Astrocyte of the cerebellum (primary cell): Measurements from ENCODE around the gene AURKAIP1.
A peak's percentile ranks its signal among the peaks of the same experiment; 100 is the strongest.

Experiments used
- DNase-seq: peaks from one replicate; pipeline ENCODE4 v3.0.0-alpha.2; 2011; ENCODE audit warnings: low read depth
- H3K4me3 ChIP-seq: 2 replicates; pipeline ENCODE4 v1.5.1; 2011; ENCODE audit warnings: mild to moderate bottlenecking, low read depth, low read length, moderate library complexity
- in situ Hi-C: cut with HindIII; loops from 2 replicates; pipeline ENCODE4 v1.10.0; 2017; ENCODE audit warnings: low sequenced_read_pairs
- TF ChIP-seq, protein P1 (sequence below): IDR thresholded peaks from 2 replicates; pipeline ENCODE4 v1.5.1; 2012; ENCODE audit warnings: low read length, low read depth, moderate library complexity, mild to moderate bottlenecking; ENCODE audit errors: missing control alignments

AURKAIP1 gene

DNA sequence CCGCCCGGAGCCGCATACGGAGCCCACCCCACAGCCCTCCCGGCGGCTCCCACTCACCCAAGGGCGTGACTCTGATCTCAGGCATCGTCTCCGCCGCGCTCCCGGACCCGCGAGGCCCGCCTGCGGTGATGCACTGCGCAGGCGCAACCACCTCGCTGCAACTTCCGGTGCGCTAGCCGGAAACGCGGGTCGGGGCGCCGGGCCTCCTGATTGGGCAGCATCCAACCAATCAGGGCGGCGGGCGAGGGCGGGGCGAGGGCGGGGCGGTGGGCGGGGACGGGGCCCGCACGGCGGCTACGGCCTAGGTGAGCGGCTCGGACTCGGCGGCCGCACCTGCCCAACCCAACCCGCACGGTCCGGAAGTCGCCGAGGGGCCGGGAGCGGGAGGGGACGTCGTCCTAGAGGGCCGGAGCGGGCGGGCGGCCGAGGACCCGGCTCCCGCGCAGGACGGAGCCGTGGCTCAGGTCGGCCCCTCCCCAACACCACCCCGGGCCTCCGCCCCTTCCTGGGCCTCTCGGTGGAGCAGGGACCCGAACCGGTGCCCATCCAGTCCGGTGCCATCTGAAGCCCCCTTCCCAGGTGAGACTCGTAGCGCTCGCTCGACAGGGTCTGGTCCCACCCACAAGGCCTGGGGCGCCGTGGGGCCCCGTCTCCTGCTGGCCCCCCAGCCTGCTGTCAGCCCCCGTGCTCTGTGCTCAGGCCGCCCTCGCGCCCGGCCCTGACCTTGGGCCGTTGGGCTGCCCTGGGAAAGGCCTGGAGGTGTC lies 50.3 kb downstream of the AURKAIP1 start, which contains the start of the genes CPTP and INTS11:
Gene CPTP, plus strand, starts transcription at position 279 of the 764 bp plus-strand sequence. CDS start 2,109 bp downstream, outside the sequence.
Gene INTS11, minus strand, starts transcription at position 137 of the 764 bp plus-strand sequence. Its CDS starts 52 bp downstream, at position 85.
- DNase-seq: peak; percentile 68
- in situ Hi-C loops: no loop called here
- TF ChIP-seq, protein P1, sequence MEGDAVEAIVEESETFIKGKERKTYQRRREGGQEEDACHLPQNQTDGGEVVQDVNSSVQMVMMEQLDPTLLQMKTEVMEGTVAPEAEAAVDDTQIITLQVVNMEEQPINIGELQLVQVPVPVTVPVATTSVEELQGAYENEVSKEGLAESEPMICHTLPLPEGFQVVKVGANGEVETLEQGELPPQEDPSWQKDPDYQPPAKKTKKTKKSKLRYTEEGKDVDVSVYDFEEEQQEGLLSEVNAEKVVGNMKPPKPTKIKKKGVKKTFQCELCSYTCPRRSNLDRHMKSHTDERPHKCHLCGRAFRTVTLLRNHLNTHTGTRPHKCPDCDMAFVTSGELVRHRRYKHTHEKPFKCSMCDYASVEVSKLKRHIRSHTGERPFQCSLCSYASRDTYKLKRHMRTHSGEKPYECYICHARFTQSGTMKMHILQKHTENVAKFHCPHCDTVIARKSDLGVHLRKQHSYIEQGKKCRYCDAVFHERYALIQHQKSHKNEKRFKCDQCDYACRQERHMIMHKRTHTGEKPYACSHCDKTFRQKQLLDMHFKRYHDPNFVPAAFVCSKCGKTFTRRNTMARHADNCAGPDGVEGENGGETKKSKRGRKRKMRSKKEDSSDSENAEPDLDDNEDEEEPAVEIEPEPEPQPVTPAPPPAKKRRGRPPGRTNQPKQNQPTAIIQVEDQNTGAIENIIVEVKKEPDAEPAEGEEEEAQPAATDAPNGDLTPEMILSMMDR: no peak
- H3K4me3 ChIP-seq: peak within 1 kb of the TSS; percentile 85

DNA sequence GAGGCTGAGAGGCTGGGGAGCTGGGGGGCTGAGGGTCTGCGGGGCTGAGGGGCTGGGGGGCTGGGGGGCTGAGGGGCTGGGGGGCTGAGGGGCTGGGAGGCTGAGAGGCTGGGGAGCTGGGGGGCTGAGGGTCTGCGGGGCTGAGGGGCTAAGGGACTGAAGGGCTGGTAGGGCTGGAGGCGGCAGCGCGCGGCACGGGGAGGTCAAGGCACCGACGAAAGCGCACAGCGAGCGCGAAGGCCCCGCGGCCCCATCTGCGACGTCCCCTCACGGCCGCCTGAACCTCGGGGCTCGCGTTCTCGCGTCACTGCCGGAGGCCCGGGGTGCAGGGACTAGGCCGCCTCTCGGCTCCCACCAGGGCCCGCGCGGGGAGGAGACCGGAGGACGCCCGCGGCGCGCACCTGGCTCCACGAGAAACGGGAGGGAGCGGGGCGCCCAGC lies 50.9 kb downstream of the AURKAIP1 start:
- no peak for DNase-seq
- in situ Hi-C loops: no loop called here
- TF ChIP-seq, protein P1: no peak
- H3K4me3 ChIP-seq: peak overlapping the region; percentile 85
